Esophagus muscularis mucosa (tissue), 4 donors: ENCODE measurements around the gene BORCS5.

ENCODE experiments used
- EP300 ChIP-seq: sonication (generic); formaldehyde crosslinking; IDR thresholded peaks from one replicate; pipeline ENCODE4 v1.6.1; 2017; ENCODE audit warnings: antibody characterized with exemption
- POLR2A ChIP-seq: fragments of 450-650 bp; IDR thresholded peaks from one replicate; pipeline ENCODE4 v1.6.1; 2017; ENCODE audit warnings: antibody characterized with exemption, moderate library complexity, mild to moderate bottlenecking, low read depth
- TF ChIP-seq, protein P1 (sequence below), 3 experiments: fragments of 200-600 bp in 2 of 3; fragments of 450-650 bp in 1 of 3; sonication (generic) in 2 of 3; IDR thresholded peaks; one replicate each; pipeline ENCODE4 v1.5.1; 2017 to 2019; ENCODE audit warnings: antibody characterized with exemption in 3 of 3, mild to moderate bottlenecking in 2 of 3, moderate library complexity in 1 of 3

- TF ChIP-seq EP300 = no peak
- TF ChIP-seq, protein P1, sequence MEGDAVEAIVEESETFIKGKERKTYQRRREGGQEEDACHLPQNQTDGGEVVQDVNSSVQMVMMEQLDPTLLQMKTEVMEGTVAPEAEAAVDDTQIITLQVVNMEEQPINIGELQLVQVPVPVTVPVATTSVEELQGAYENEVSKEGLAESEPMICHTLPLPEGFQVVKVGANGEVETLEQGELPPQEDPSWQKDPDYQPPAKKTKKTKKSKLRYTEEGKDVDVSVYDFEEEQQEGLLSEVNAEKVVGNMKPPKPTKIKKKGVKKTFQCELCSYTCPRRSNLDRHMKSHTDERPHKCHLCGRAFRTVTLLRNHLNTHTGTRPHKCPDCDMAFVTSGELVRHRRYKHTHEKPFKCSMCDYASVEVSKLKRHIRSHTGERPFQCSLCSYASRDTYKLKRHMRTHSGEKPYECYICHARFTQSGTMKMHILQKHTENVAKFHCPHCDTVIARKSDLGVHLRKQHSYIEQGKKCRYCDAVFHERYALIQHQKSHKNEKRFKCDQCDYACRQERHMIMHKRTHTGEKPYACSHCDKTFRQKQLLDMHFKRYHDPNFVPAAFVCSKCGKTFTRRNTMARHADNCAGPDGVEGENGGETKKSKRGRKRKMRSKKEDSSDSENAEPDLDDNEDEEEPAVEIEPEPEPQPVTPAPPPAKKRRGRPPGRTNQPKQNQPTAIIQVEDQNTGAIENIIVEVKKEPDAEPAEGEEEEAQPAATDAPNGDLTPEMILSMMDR (IDR thresholded peaks at IDR 0.05) = no peak
- no peak for TF ChIP-seq POLR2A
Observed at GRCh38 chr12:12441843-12442461, 85.1 kb downstream of the BORCS5 start.
